GM18499 (cell line): ENCODE measurements around the gene AIFM2.

ENCODE experiments used
- ATAC-seq: cut with Tn5 transposase; IDR thresholded peaks from one replicate; pipeline ENCODE4 v1.9.1; 2021; ENCODE audit warnings: moderate number of reproducible peaks; ENCODE audit not compliant: insufficient read depth, unreplicated experiment

The AIFM2 gene

DNA sequence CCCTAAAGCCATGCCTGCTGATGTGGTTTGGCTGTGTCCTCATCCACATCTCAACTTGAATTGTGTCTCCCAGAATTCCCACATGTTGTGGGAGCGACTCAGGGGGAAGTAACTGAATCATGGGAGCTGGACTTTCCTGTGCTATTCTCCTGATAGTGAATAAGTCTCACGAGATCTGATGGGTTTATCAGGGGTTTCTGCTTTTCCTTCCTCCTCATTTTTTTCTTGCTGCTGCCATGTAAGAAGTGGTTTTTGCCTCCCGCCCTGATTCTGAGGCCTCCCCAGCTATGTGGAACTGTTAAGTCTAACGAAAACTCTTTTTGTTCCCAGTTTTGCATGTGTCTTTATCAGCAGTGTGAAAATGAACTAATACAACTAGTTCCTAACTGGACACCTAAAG is 68.1 kb downstream of the AIFM2 start:
- no peak for ATAC-seq

DNA sequence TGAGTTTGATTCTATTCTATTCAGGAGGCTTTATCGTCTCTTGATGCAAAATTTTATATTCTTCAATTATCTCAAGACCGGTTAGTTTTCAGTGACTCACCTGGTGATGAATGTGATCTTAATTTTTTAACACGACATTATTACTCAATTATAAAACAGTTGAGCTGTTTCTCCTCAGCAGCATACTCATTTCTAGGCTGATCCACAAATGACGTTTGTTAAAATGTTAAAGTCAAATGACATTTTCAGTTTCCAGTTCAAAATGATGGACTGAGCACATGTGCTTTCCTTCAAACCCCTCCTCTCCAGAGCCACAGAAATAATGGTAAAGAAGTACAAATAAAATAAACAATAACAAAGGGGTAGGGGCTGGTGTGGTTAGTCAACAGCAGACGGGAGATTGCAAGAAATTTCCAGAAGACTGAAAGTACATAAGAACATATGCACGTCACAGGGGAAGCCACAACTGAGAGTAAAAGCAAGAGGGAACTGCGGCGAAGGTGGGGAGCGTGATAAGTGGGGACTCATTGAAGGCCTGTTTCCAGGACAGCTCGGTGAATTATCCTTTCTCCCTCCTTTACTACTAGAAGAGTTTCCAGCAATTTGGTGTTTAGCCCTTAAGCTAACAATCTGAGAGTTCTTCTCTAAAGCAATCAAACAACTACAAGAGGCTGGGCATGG is 69.1 kb downstream of the AIFM2 start:
- ATAC-seq, result no peak
